Astrocyte (in vitro differentiated cells and primary cell): Measurements from ENCODE around the gene SCGN. TPM values are rescaled to one million over a fixed set of nuclear protein-coding genes. Genes with fewer than 3 reads are reported as not detected.

Source experiments
- DNase-seq: peaks from one replicate; pipeline ENCODE4 v3.0.0-alpha.2; 2010; ENCODE audit warnings: low read depth
- FAIRE-seq: peaks from 2 replicates; lab custom pipeline; 2011; peaks lifted over from hg19 to GRCh38; lab: Jason Lieb, UNC
- H2AFZ ChIP-seq: 2 replicates; pipeline ENCODE4 v1.6.0; 2012; ENCODE audit warnings: low read depth, low read length, inconsistent platforms
- H3K27ac ChIP-seq: 2 replicates; pipeline ENCODE4 v1.5.1; 2011; ENCODE audit warnings: low read depth, low read length, inconsistent platforms
- H3K27me3 ChIP-seq: 2 replicates; pipeline ENCODE4 v1.6.0; 2011; ENCODE audit warnings: low read length, inconsistent platforms; ENCODE audit not compliant: insufficient read depth
- H3K36me3 ChIP-seq: 2 replicates; pipeline ENCODE4 v1.5.1; 2011; ENCODE audit warnings: low read length, inconsistent platforms; ENCODE audit not compliant: insufficient read depth
- H3K4me1 ChIP-seq: 2 replicates; pipeline ENCODE4 v1.5.1; 2011; ENCODE audit warnings: low read length, inconsistent platforms; ENCODE audit not compliant: insufficient read depth
- H3K4me2 ChIP-seq: 2 replicates; pipeline ENCODE4 v1.6.0; 2012; ENCODE audit warnings: low read length, inconsistent platforms
- H3K4me3 ChIP-seq: 2 replicates; pipeline ENCODE4 v1.5.1; 2011; ENCODE audit warnings: low read depth, mild to moderate bottlenecking, low read length, inconsistent platforms; ENCODE audit not compliant: insufficient read depth
- H3K79me2 ChIP-seq: 2 replicates; pipeline ENCODE4 v1.6.0; 2012; ENCODE audit warnings: mild to moderate bottlenecking, low read length, inconsistent platforms; ENCODE audit not compliant: insufficient read depth
- H3K9ac ChIP-seq: 2 replicates; pipeline ENCODE4 v1.6.0; 2012; ENCODE audit warnings: mild to moderate bottlenecking, low read length, inconsistent platforms
- H3K9me3 ChIP-seq: 2 replicates; pipeline ENCODE4 v1.5.1; 2012; ENCODE audit warnings: low read depth, mild to moderate bottlenecking, low read length, inconsistent platforms; ENCODE audit not compliant: insufficient read depth
- H4K20me1 ChIP-seq: 2 replicates; pipeline ENCODE4 v1.6.0; 2012; ENCODE audit warnings: low read length, inconsistent platforms; ENCODE audit not compliant: insufficient read depth
- H3K27ac Mint-ChIP-seq: one replicate; pipeline ENCODE4 v1.8.0; 2021; ENCODE audit warnings: mild to moderate bottlenecking, mixed read lengths; ENCODE audit not compliant: unreplicated experiment
- H3K27me3 Mint-ChIP-seq: one replicate; pipeline ENCODE4 v1.8.0; 2021; ENCODE audit warnings: low read depth, mixed read lengths; ENCODE audit not compliant: unreplicated experiment
- H3K36me3 Mint-ChIP-seq: one replicate; pipeline ENCODE4 v1.8.0; 2021; ENCODE audit warnings: low read depth, mixed read lengths; ENCODE audit not compliant: unreplicated experiment
- H3K4me1 Mint-ChIP-seq: one replicate; pipeline ENCODE4 v1.8.0; 2021; ENCODE audit warnings: low read depth, mixed read lengths; ENCODE audit not compliant: unreplicated experiment
- H3K4me3 Mint-ChIP-seq: one replicate; pipeline ENCODE4 v1.8.0; 2021; ENCODE audit warnings: mild to moderate bottlenecking, moderate library complexity, mixed read lengths; ENCODE audit not compliant: unreplicated experiment
- H3K9me3 Mint-ChIP-seq: one replicate; pipeline ENCODE4 v1.8.0; 2021; ENCODE audit warnings: mild to moderate bottlenecking, mixed read lengths; ENCODE audit not compliant: unreplicated experiment
- CTCF ChIP-seq: IDR thresholded peaks from 2 replicates; pipeline ENCODE4 v1.5.1; 2011; ENCODE audit warnings: low read depth, mild to moderate bottlenecking, inconsistent platforms, low read length, moderate library complexity; ENCODE audit not compliant: insufficient read depth
- EZH2 ChIP-seq: IDR thresholded peaks from 2 replicates; pipeline ENCODE4 v1.6.1; 2012; ENCODE audit warnings: mild to moderate bottlenecking, low read length, inconsistent platforms; ENCODE audit not compliant: insufficient read depth
- total RNA-seq: library from RNA; stranded (reverse); gene quantifications from 2 replicates; pipeline ENCODE4 v1.2.1, GENCODE V29; 2021

The SCGN gene
- total RNA-seq, 1 donor from 2014 or later: not detected

GRCh38 chr6:25682324-25682723, 30.3 kb downstream of the SCGN start:
- Histone ChIP-seq H4K20me1 (no peaks in the 10 kb centered on the region), H3K27ac (no peak overlapping the region), H3K27me3 (no peaks in the 10 kb centered on the region), H3K4me2 (no peak overlapping the region), H3K4me1 (no peaks in the 10 kb centered on the region), H3K4me3 (no peak overlapping the region), H3K9ac (no peak overlapping the region), H3K79me2 (no peaks in the 10 kb centered on the region), H3K36me3 (no peaks in the 10 kb centered on the region), H2AFZ (no peak overlapping the region), H3K9me3 (peaks cover 4% of the 10 kb centered on the region)
- H3K4me3 Mint-ChIP-seq: no peak overlapping the region
- DNase-seq: no peak
- no peak overlapping the region for H3K27ac Mint-ChIP-seq
- no peaks in the 10 kb centered on the region for H3K4me1 Mint-ChIP-seq
- no peak for FAIRE-seq
- H3K9me3 Mint-ChIP-seq: no peaks in the 10 kb centered on the region
- TF ChIP-seq CTCF: no peak
- H3K36me3 Mint-ChIP-seq: no peaks in the 10 kb centered on the region
- H3K27me3 Mint-ChIP-seq: peaks cover 13% of the 10 kb centered on the region

GRCh38 chr6:25684565-25684964, 32.5 kb downstream of the SCGN start:
- no peak overlapping the region for H3K27ac Mint-ChIP-seq
- no peak overlapping the region for H3K4me3 Mint-ChIP-seq
- H3K27me3 Mint-ChIP-seq: peaks cover 10% of the 10 kb centered on the region
- Histone ChIP-seq H3K9ac (no peak overlapping the region), H3K4me1 (no peaks in the 10 kb centered on the region), H3K4me3 (no peak overlapping the region), H3K36me3 (no peaks in the 10 kb centered on the region), H3K27me3 (no peaks in the 10 kb centered on the region), H4K20me1 (no peaks in the 10 kb centered on the region), H3K9me3 (no peaks in the 10 kb centered on the region), H2AFZ (no peak overlapping the region), H3K4me2 (no peak overlapping the region), H3K27ac (no peak overlapping the region), H3K79me2 (no peaks in the 10 kb centered on the region)
- FAIRE-seq: no peak
- TF ChIP-seq CTCF (no peak), EZH2 (no peak)
- no peaks in the 10 kb centered on the region for H3K4me1 Mint-ChIP-seq
- no peaks in the 10 kb centered on the region for H3K36me3 Mint-ChIP-seq
- DNase-seq: no peak
- H3K9me3 Mint-ChIP-seq: no peaks in the 10 kb centered on the region

- Histone ChIP-seq H3K79me2 (no peaks in the 10 kb centered on the region), H3K27ac (no peak overlapping the region), H3K27me3 (no peaks in the 10 kb centered on the region), H2AFZ (no peak overlapping the region), H3K9ac (no peak overlapping the region), H3K36me3 (no peaks in the 10 kb centered on the region), H3K4me2 (no peak overlapping the region), H4K20me1 (no peaks in the 10 kb centered on the region), H3K4me1 (no peaks in the 10 kb centered on the region), H3K9me3 (no peaks in the 10 kb centered on the region), H3K4me3 (no peak overlapping the region)
- Mint-ChIP-seq H3K4me3 (no peak overlapping the region), H3K9me3 (no peaks in the 10 kb centered on the region), H3K27me3 (peaks cover 9% of the 10 kb centered on the region), H3K36me3 (no peaks in the 10 kb centered on the region), H3K4me1 (no peaks in the 10 kb centered on the region), H3K27ac (no peak overlapping the region)
- no peak for DNase-seq
- TF ChIP-seq EZH2: no peak
- TF ChIP-seq CTCF: no peak
- no peak for FAIRE-seq
Measured at GRCh38 chr6:25685251-25685650, 33.2 kb downstream of the SCGN start.
